PC-3 (cell line): ENCODE data around the gene FANCC. TPM values are rescaled to one million over a fixed set of nuclear protein-coding genes. Genes with fewer than 3 reads are reported as not detected.

ENCODE experiments used
- ATAC-seq: fragments of 200-7000 bp; cut with Tn5 transposase; 2 replicates; pipeline ENCODE4 v1.9.1; 2020; ENCODE audit warnings: mild to moderate bottlenecking, moderate library complexity
- BruUV-seq: library from RNA; stranded (reverse); fragments of 400-500 nt; replicated peaks from 2 replicates; lab custom pipeline; 2021; lab: Mats Ljungman, UMichigan
- CTCF ChIA-PET: fragments of 300-600 bp; sonication (Branson Sonifier 250); formaldehyde crosslinking; loops from one replicate; lab custom pipeline; 2022; ENCODE audit warnings: antibody characterized with exemption; lab: Charles Lee
- POLR2A ChIA-PET: fragments of 300-600 bp; sonication (Branson Sonifier 250); formaldehyde crosslinking; loops from one replicate; lab custom pipeline; 2022; ENCODE audit warnings: antibody characterized with exemption; ENCODE audit not compliant: unreplicated experiment; lab: Charles Lee
- DNase-seq: peaks from one replicate; pipeline ENCODE4 v3.0.0-alpha.2; 2015
- H2AFZ ChIP-seq: fragments of 300-600 bp; sonication (generic); 2 replicates; pipeline ENCODE4 v1.6.0; 2016; ENCODE audit warnings: antibody characterized with exemption, low read length
- H3F3A ChIP-seq: fragments of 300-600 bp; sonication (generic); one replicate; pipeline ENCODE4 v1.6.0; 2017; ENCODE audit warnings: antibody characterized with exemption, low read length, control low read depth, mild to moderate bottlenecking; ENCODE audit not compliant: unreplicated experiment
- H3K27ac ChIP-seq: fragments of 300-600 bp; sonication (generic); 2 replicates; pipeline ENCODE4 v1.5.1; 2016; ENCODE audit warnings: mild to moderate bottlenecking, low read length
- H3K27me3 ChIP-seq: fragments of 300-600 bp; sonication (generic); 2 replicates; pipeline ENCODE4 v1.6.1; 2016; ENCODE audit warnings: low read length, mixed read lengths
- H3K36me3 ChIP-seq: fragments of 300-600 bp; sonication (generic); 2 replicates; pipeline ENCODE4 v1.6.1; 2016; ENCODE audit warnings: low read depth, mixed run types, low read length, mixed read lengths
- H3K4me1 ChIP-seq: fragments of 300-600 bp; sonication (generic); 2 replicates; pipeline ENCODE4 v1.5.1; 2016; ENCODE audit warnings: low read length; ENCODE audit not compliant: insufficient read depth
- H3K4me2 ChIP-seq: fragments of 300-600 bp; sonication (generic); 2 replicates; pipeline ENCODE4 v1.6.0; 2016; ENCODE audit warnings: low read length
- H3K4me3 ChIP-seq: fragments of 300-600 bp; sonication (generic); 2 replicates; pipeline ENCODE4 v1.5.1; 2016; ENCODE audit warnings: mild to moderate bottlenecking, low read length, mixed read lengths
- H3K79me2 ChIP-seq: fragments of 300-600 bp; sonication (generic); 2 replicates; pipeline ENCODE4 v1.6.1; 2017; ENCODE audit warnings: low read length, mixed read lengths
- H3K9ac ChIP-seq: fragments of 300-600 bp; sonication (generic); 2 replicates; pipeline ENCODE4 v1.6.0; 2016; ENCODE audit warnings: mild to moderate bottlenecking, low read length
- H3K9me2 ChIP-seq: fragments of 300-600 bp; sonication (generic); replicated peaks from 2 replicates; pipeline ENCODE4 v1.6.1; 2016; ENCODE audit warnings: mixed run types, low read length, mixed read lengths
- H3K9me3 ChIP-seq: fragments of 300-600 bp; sonication (generic); 2 replicates; pipeline ENCODE4 v1.6.1; 2016; ENCODE audit warnings: low read length, mixed read lengths
- H4K20me1 ChIP-seq: fragments of 300-600 bp; sonication (generic); 2 replicates; pipeline ENCODE4 v1.6.1; 2016; ENCODE audit warnings: low read length, mixed read lengths
- CTCF ChIP-seq: fragments of 300-600 bp; sonication (generic); conservative IDR thresholded peaks from 2 replicates; pipeline ENCODE4 v1.5.1; 2017; ENCODE audit warnings: antibody characterized with exemption, low read depth, mild to moderate bottlenecking, low read length
- EZH2 ChIP-seq: fragments of 300-600 bp; sonication (generic); IDR thresholded peaks from one replicate; pipeline ENCODE4 v1.6.1; 2017; ENCODE audit warnings: antibody characterized with exemption, mild to moderate bottlenecking, low read length; ENCODE audit not compliant: unreplicated experiment
- EZH2phosphoT487 ChIP-seq: fragments of 300-600 bp; sonication (generic); IDR thresholded peaks from 2 replicates; pipeline ENCODE4 v1.6.1; 2018; ENCODE audit warnings: mild to moderate bottlenecking, antibody characterized with exemption, low read length, borderline replicate concordance
- intact Hi-C: fragments of 100-400 bp; cut with micrococcal nuclease; formaldehyde crosslinking; loops from 2 replicates; pipeline ENCODE4 v1.9.0; 2023
- total RNA-seq: library from RNA; depleted of rRNA; stranded (reverse); fragments of >200 nt; gene quantifications from 2 replicates; pipeline ENCODE4 v1.2.3, GENCODE V29; 2014

FANCC gene
- total RNA-seq, 1 experiment from 2014 or later, result 6.9 TPM

- Histone ChIP-seq H3K4me2 (no peak overlapping the region), H3K9me2 (no peaks in the 10 kb centered on the region), H3K79me2 (no peaks in the 10 kb centered on the region), H3K27ac (no peak overlapping the region), H3K36me3 (no peaks in the 10 kb centered on the region; the same call in 1 of the 2 replicates), H3K27me3 (no peaks in the 10 kb centered on the region), H3K9me3 (no peaks in the 10 kb centered on the region), H3K4me1 (peaks cover 16% of the 10 kb centered on the region), H2AFZ (no peak overlapping the region), H3K9ac (no peak overlapping the region), H3K4me3 (no peak overlapping the region), H4K20me1 (no peaks in the 10 kb centered on the region), H3F3A (peaks cover 3% of the 10 kb centered on the region)
- DNase-seq (no peak), ATAC-seq (no peak)
- POLR2A ChIA-PET, result no interaction called here
- intact Hi-C loops, result no loop called here
- TF ChIP-seq EZH2phosphoT487, result no peak
- no peak for TF ChIP-seq EZH2
- no peak for TF ChIP-seq CTCF
- BruUV-seq, result no TSS peak
- CTCF ChIA-PET, result no interaction called here
These were observed 209.5 kb downstream of the FANCC start for GRCh38 chr9:95107976-95108375.

- no peaks in the 10 kb centered on the region; the same call in 1 of the 2 replicates for H3K36me3 ChIP-seq
- no peak overlapping the region for H3K4me2 ChIP-seq
- no peaks in the 10 kb centered on the region for H4K20me1 ChIP-seq
- no peak for DNase-seq
- BruUV-seq, result no TSS peak
- H3K27me3 ChIP-seq, result no peaks in the 10 kb centered on the region
- no peak overlapping the region for H3K9ac ChIP-seq
- H3F3A ChIP-seq, result peaks cover 3% of the 10 kb centered on the region
- H3K4me3 ChIP-seq, result no peak overlapping the region
- H2AFZ ChIP-seq, result no peak overlapping the region
- TF ChIP-seq CTCF, result no peak
- TF ChIP-seq EZH2phosphoT487, result no peak
- no peak for TF ChIP-seq EZH2
- intact Hi-C loops, result no loop called here
- POLR2A ChIA-PET, result no interaction called here
- no peaks in the 10 kb centered on the region for H3K9me3 ChIP-seq
- no peaks in the 10 kb centered on the region for H3K79me2 ChIP-seq
- CTCF ChIA-PET, result no interaction called here
- no peaks in the 10 kb centered on the region for H3K9me2 ChIP-seq
- H3K4me1 ChIP-seq, result peaks cover 16% of the 10 kb centered on the region
- H3K27ac ChIP-seq, result no peak overlapping the region
- no peak for ATAC-seq
These were observed 210.3 kb downstream of the FANCC start for GRCh38 chr9:95107001-95107749.
